ENCODE data around the gene CYB561.
"Not testable (repeated sequence)": the region's sequence is repeated elsewhere in the genome, so short reads cannot be mapped to it uniquely, and the experiment has no call there.

Gene CYB561

GRCh38 chr17:63474586-63475460 lies 28.7 kb upstream of the CYB561 start:
- no peak for DNase-seq (ENCODE audit: low read depth)
- no peak overlapping the region for H3K4me3 ChIP-seq (ENCODE audit: low read length)
- TF ChIP-seq CTCF (conservative IDR thresholded peaks at IDR 0.05; ENCODE audit: low read length): no peak

- no peak overlapping the region for H3K4me3 ChIP-seq (ENCODE audit: low read length)
- no peak for TF ChIP-seq CTCF (conservative IDR thresholded peaks at IDR 0.05; ENCODE audit: low read length)
- DNase-seq (ENCODE audit: low read depth): no peak
Observed at GRCh38 chr17:63474174-63474573, 28.1 kb upstream of the CYB561 start.

GRCh38 chr17:63468099-63468498 lies 22.0 kb upstream of the CYB561 start:
- DNase-seq (ENCODE audit: low read depth); H3K4me3 ChIP-seq (ENCODE audit: low read length): not testable (repeated sequence)

GRCh38 chr17:63464691-63465236 lies 18.7 kb upstream of the CYB561 start:
- H3K4me3 ChIP-seq (ENCODE audit: low read length): no peak overlapping the region
- DNase-seq (ENCODE audit: low read depth): no peak
- no peak for TF ChIP-seq CTCF (conservative IDR thresholded peaks at IDR 0.05; ENCODE audit: low read length)

- no peak for TF ChIP-seq CTCF (conservative IDR thresholded peaks at IDR 0.05; ENCODE audit: low read length)
- no peak overlapping the region for H3K4me3 ChIP-seq (ENCODE audit: low read length)
- no peak for DNase-seq (ENCODE audit: low read depth)
Observed at GRCh38 chr17:63463771-63464170, 17.7 kb upstream of the CYB561 start.

GRCh38 chr17:63460018-63460417 lies 13.9 kb upstream of the CYB561 start:
- no peak for DNase-seq (ENCODE audit: low read depth)
- TF ChIP-seq CTCF (conservative IDR thresholded peaks at IDR 0.05; ENCODE audit: low read length): no peak
- H3K4me3 ChIP-seq (ENCODE audit: low read length): no peak overlapping the region

GRCh38 chr17:63458478-63458877 lies 12.4 kb upstream of the CYB561 start:
- DNase-seq (ENCODE audit: low read depth): no peak
- no peak for TF ChIP-seq CTCF (conservative IDR thresholded peaks at IDR 0.05; ENCODE audit: low read length)
- no peak overlapping the region for H3K4me3 ChIP-seq (ENCODE audit: low read length)
